ENCODE results near the gene FBN1. TPM values are rescaled to one million over a fixed set of nuclear protein-coding genes. Genes with fewer than 3 reads are reported as not detected.
A peak's percentile ranks its signal among the peaks of the same experiment; 100 is the strongest.

FBN1 gene
- total RNA-seq, 1 donor from 2014 or later: 171 TPM

GRCh38 chr15:48527517-48527916 lies 118.0 kb downstream of the FBN1 start:
- no peak for DNase-seq (ENCODE audit: extremely low read depth, low read depth, low spot score)

GRCh38 chr15:48522911-48523310 lies 122.6 kb downstream of the FBN1 start:
- DNase-seq (ENCODE audit: extremely low read depth, low read depth, low spot score): no peak

GRCh38 chr15:48522123-48522522 lies 123.4 kb downstream of the FBN1 start:
- DNase-seq (ENCODE audit: extremely low read depth, low read depth, low spot score): no peak

GRCh38 chr15:48520376-48521155 lies 124.9 kb downstream of the FBN1 start:
- no peak for DNase-seq (ENCODE audit: extremely low read depth, low read depth, low spot score)

GRCh38 chr15:48516121-48516520 lies 129.4 kb downstream of the FBN1 start:
- DNase-seq (ENCODE audit: extremely low read depth, low read depth, low spot score): no peak

- no peak for DNase-seq (ENCODE audit: extremely low read depth, low read depth, low spot score)
These were observed 130.0 kb downstream of the FBN1 start for GRCh38 chr15:48515500-48515899.

GRCh38 chr15:48514103-48514816 lies 131.2 kb downstream of the FBN1 start:
- no peak for DNase-seq (ENCODE audit: extremely low read depth, low read depth, low spot score)

- DNase-seq (ENCODE audit: extremely low read depth, low read depth, low spot score): no peak
These were observed 134.5 kb downstream of the FBN1 start for GRCh38 chr15:48510976-48511375.

- peak; percentile 41 for DNase-seq (ENCODE audit: extremely low read depth, low read depth, low spot score)
These were observed 138.0 kb downstream of the FBN1 start for GRCh38 chr15:48507416-48508065.

GRCh38 chr15:48505067-48505466 lies 140.4 kb downstream of the FBN1 start:
- no peak for DNase-seq (ENCODE audit: extremely low read depth, low read depth, low spot score)

GRCh38 chr15:48501208-48501607 lies 144.3 kb downstream of the FBN1 start:
- no peak for DNase-seq (ENCODE audit: extremely low read depth, low read depth, low spot score)

- no peak for DNase-seq (ENCODE audit: extremely low read depth, low read depth, low spot score)
These were observed 144.9 kb downstream of the FBN1 start for GRCh38 chr15:48500595-48500994.

GRCh38 chr15:48499978-48500377 lies 145.5 kb downstream of the FBN1 start:
- no peak for DNase-seq (ENCODE audit: extremely low read depth, low read depth, low spot score)

GRCh38 chr15:48498828-48499227 lies 146.7 kb downstream of the FBN1 start:
- no peak for DNase-seq (ENCODE audit: extremely low read depth, low read depth, low spot score)

GRCh38 chr15:48494631-48495030 lies 150.9 kb downstream of the FBN1 start:
- DNase-seq (ENCODE audit: extremely low read depth, low read depth, low spot score): no peak

GRCh38 chr15:48493763-48494225 lies 151.7 kb downstream of the FBN1 start:
- no peak for DNase-seq (ENCODE audit: extremely low read depth, low read depth, low spot score)

- DNase-seq (ENCODE audit: extremely low read depth, low read depth, low spot score): no peak
These were observed 152.3 kb downstream of the FBN1 start for GRCh38 chr15:48493084-48493762.

GRCh38 chr15:48486228-48486627 lies 159.3 kb downstream of the FBN1 start:
- no peak for DNase-seq (ENCODE audit: extremely low read depth, low read depth, low spot score)

- no peak for DNase-seq (ENCODE audit: extremely low read depth, low read depth, low spot score)
These were observed 163.7 kb downstream of the FBN1 start for GRCh38 chr15:48481802-48482201.

GRCh38 chr15:48479751-48480150 lies 165.8 kb downstream of the FBN1 start:
- DNase-seq (ENCODE audit: extremely low read depth, low read depth, low spot score): no peak

- no peak for DNase-seq (ENCODE audit: extremely low read depth, low read depth, low spot score)
These were observed 166.9 kb downstream of the FBN1 start for GRCh38 chr15:48478581-48478980.

Measured in glomerular endothelial cell (primary cell).